Renal pelvis (tissue), 12 donors: ENCODE results near the gene CCDC102A. TPM values are rescaled to one million over a fixed set of nuclear protein-coding genes. Genes with fewer than 3 reads are reported as not detected.

Experiments
- DNase-seq: peaks from one replicate; pipeline ENCODE4 v3.0.0-alpha.2; 2013
- long read RNA-seq, 16 experiments: transcript quantifications; one replicate each; lab custom pipeline, GENCODE V29; 2026
- polyA plus RNA-seq, 3 donors: library from polyadenylated mRNA; unstranded; fragments of 120-200 nt; gene quantifications; one replicate each; pipeline ENCODE4 v1.2.1, GENCODE V29; 2013; ENCODE audit not compliant: insufficient read length in 3 of 3

The CCDC102A gene
- polyA plus RNA-seq, result 10 to 100 TPM; 15.3 to 20.6 (median 19.6) TPM
- long read RNA-seq, donor 1, transcript CCDC102A-201 (9 exons, 2,463 nt), result major isoform, 7 of 7 reads
- long read RNA-seq, donor 1, partial matches to known transcripts, result 0 of 7 reads
- long read RNA-seq, donor 1, other reads (novel, unspliced or antisense), result 0 of 7 reads
- long read RNA-seq, donor 2, transcript CCDC102A-201 (9 exons, 2,463 nt), result major isoform, 8 of 8 reads
- long read RNA-seq, donor 2, partial matches to known transcripts, result 0 of 8 reads
- long read RNA-seq, donor 2, other reads (novel, unspliced or antisense), result 0 of 8 reads
- long read RNA-seq, donor 3, partial matches to known transcripts, result 0 of 3 reads
- long read RNA-seq, donor 3, other reads (novel, unspliced or antisense), result 0 of 3 reads
- long read RNA-seq, donor 4, transcript CCDC102A-201 (9 exons, 2,463 nt), result major isoform, 6 of 6 reads
- long read RNA-seq, donor 4, partial matches to known transcripts, result 0 of 6 reads
- long read RNA-seq, donor 4, other reads (novel, unspliced or antisense), result 0 of 6 reads
- long read RNA-seq, donor 5, transcript CCDC102A-201 (9 exons, 2,463 nt), result major isoform, 8 of 8 reads
- long read RNA-seq, donor 5, partial matches to known transcripts, result 0 of 8 reads
- long read RNA-seq, donor 5, other reads (novel, unspliced or antisense), result 0 of 8 reads
- long read RNA-seq, donor 6, transcript CCDC102A-201 (9 exons, 2,463 nt), result major isoform, 5 of 5 reads
- long read RNA-seq, donor 6, partial matches to known transcripts, result 0 of 5 reads
- long read RNA-seq, donor 6, other reads (novel, unspliced or antisense), result 0 of 5 reads
- long read RNA-seq, donor 7, transcript CCDC102A-201 (9 exons, 2,463 nt), result major isoform, 10 of 10 reads
- long read RNA-seq, donor 7, partial matches to known transcripts, result 0 of 10 reads
- long read RNA-seq, donor 7, other reads (novel, unspliced or antisense), result 0 of 10 reads
- long read RNA-seq, donor 8, partial matches to known transcripts, result 0 of 4 reads
- long read RNA-seq, donor 8, other reads (novel, unspliced or antisense), result 0 of 4 reads
- long read RNA-seq, donor 9, transcript CCDC102A-201 (9 exons, 2,463 nt), result major isoform, 6 of 12 reads
- long read RNA-seq, donor 9, partial matches to known transcripts, result 6 of 12 reads
- long read RNA-seq, donor 9, other reads (novel, unspliced or antisense), result 0 of 12 reads
- long read RNA-seq, donor 10, transcript CCDC102A-201 (9 exons, 2,463 nt), result major isoform, 7 of 7 reads
- long read RNA-seq, donor 10, partial matches to known transcripts, result 0 of 7 reads
- long read RNA-seq, donor 10, other reads (novel, unspliced or antisense), result 0 of 7 reads
- long read RNA-seq, donor 11, partial matches to known transcripts, result 0 of 3 reads
- long read RNA-seq, donor 11, other reads (novel, unspliced or antisense), result 0 of 3 reads
- long read RNA-seq, donor 12, transcript CCDC102A-201 (9 exons, 2,463 nt), result major isoform, 13 of 14 reads
- long read RNA-seq, donor 12, partial matches to known transcripts, result 0 of 14 reads
- long read RNA-seq, donor 12, other reads (novel, unspliced or antisense), result 0 of 14 reads
- long read RNA-seq, donor 13, partial matches to known transcripts, result 6 of 9 reads
- long read RNA-seq, donor 13, other reads (novel, unspliced or antisense), result 0 of 9 reads
- long read RNA-seq, donor 14, result 0 reads
- long read RNA-seq, donor 15, result 0 reads
- long read RNA-seq, donor 16, partial matches to known transcripts, result 0 of 3 reads
- long read RNA-seq, donor 16, other reads (novel, unspliced or antisense), result 0 of 3 reads

- peak; percentile 23 for DNase-seq
These were observed at the start of gene CCDC102A for GRCh38 chr16:57536306-57537193. CCDC102A (minus strand) TSS chr16:57536571; CDS start chr16:57529177, 7,394 bp downstream.

DNA sequence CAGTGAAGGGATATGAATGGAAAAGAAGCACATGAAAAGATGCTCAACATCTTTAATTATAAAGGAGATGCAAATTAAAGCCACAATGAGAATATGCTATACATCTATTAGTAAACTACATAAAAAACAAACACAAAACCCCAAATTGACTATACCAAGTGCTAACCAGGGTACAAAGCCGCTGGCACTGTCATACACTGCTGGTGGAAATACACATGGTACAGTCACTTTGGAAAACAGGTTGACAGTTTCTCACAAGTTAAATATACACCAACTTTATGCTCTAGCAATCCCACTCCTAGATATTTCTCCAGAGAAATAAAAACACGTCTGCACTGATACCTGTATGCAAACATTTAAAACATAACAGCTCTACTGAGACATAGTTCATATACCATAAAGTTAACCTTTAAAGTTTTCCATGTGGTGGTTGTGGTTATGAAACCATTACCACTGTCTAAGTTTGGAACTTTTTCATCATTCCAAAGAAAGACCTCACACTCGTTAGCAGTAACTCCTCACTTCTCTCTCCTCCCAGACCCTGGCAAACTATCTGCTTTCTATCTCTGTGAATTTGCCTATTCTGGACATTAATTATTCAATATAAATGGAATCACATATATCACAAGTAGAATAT, 48.8 kb upstream of the CCDC102A start:
- no peak for DNase-seq

- no peak for DNase-seq
These were observed 42.9 kb upstream of the CCDC102A start for GRCh38 chr16:57579361-57579665.

- DNase-seq, result no peak
These were observed 42.4 kb upstream of the CCDC102A start for GRCh38 chr16:57578521-57579360.

DNA sequence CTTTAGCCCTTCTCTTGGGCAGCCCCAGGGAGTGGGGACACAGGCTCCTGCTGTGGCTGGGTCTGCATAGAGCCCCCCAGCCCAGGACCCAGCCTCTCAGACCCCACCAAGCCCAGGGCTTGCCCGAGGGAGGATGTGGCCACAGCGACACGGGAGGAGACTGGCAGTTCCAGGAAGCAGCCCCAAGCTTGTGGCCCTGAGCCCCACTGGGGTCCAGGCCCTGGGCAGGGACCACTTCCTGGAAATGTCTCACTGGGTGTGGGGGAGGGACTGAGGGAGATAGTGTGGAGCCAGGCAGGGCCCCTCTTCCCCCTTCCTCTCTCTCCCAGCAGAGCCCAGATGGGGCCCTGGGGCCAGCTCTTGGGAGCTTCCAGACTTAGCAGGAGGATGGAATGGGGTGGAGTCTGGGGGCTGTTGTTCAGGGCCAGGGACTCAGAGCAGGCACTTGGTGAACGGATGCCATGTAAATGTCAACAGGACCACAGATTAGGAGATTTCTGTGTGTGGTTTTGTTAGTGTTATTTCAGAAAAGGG, 41.4 kb upstream of the CCDC102A start:
- DNase-seq, result no peak

DNA sequence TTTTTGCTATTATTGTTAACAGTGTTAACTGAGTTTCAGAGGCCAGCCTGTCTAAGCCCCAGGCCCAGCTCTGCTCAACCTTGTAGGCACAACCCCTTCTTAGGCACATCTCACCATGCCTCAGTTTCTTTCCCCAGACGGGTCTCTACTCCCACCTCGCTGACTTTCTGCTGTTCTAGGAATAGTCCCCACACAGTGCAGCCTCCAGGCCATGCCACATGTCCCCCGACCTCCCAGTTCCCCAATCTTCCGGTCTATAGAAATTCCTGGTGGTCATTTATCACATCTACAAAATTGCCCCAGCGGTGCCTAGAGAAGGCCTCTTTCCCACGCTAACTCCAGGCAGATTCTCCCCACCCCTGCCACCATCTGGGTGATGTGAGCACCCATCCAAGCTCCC, 40.8 kb upstream of the CCDC102A start:
- no peak for DNase-seq

DNA sequence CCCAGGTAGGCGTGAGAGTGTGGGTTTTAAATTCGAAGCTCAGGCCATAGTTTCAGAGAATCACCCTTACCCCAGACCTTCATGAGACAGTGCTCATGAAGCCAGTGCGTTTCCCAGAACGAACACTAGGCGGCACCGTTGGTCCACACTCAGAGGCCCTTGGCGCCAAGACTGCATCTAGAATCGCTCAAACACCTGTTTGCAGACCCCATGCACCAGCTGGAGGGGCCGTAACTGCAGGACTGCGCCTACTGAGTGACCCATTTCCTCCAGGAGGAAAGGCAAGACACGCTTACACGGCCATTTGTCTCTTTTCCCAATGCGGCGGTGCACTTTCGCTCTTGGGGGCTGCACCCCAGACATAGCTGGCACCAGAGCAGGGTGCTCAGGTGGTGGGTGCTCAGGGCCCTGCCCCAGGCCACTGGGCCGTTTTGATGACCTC, 40.1 kb upstream of the CCDC102A start:
- peak; percentile 60 for DNase-seq

DNA sequence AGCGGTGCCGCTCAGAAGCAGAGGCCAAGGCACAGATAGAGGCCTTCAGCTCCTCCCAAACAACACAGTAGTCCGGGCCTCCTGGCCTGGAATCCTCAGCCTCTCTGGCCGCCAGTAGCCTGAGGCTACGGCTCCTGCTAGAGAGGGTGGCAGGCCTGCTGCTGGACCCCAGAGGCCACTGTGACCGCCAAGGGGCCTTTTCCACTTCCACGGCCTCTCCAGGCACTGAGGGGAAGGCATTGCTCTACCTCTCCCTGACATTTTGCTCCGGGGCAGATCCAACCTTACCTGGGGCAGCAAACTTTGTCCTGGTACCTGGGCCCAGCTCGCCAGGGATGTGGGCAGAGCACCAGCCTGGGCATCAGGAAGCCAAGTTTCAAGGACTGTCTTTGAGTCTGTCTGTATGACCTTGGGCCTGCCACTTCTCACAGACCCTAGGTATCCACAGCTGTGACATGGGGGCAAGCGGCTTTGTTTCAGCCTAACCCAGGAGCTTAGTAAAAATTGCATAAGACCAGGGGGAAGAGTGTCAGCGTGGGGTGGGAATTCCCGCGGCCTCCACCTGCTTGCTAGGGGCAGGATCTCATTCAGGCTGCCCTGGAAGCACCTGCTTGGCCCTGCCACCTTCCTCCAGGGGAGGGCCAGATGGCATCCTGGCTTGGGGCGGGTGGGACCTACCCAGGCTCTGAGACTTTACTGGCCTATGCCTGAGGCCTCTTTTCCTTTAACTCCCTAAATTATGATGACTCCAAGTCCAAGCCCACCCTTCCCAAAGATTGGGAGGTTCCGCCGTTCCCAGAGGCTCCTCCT, 39.3 kb upstream of the CCDC102A start:
- DNase-seq, result no peak

DNA sequence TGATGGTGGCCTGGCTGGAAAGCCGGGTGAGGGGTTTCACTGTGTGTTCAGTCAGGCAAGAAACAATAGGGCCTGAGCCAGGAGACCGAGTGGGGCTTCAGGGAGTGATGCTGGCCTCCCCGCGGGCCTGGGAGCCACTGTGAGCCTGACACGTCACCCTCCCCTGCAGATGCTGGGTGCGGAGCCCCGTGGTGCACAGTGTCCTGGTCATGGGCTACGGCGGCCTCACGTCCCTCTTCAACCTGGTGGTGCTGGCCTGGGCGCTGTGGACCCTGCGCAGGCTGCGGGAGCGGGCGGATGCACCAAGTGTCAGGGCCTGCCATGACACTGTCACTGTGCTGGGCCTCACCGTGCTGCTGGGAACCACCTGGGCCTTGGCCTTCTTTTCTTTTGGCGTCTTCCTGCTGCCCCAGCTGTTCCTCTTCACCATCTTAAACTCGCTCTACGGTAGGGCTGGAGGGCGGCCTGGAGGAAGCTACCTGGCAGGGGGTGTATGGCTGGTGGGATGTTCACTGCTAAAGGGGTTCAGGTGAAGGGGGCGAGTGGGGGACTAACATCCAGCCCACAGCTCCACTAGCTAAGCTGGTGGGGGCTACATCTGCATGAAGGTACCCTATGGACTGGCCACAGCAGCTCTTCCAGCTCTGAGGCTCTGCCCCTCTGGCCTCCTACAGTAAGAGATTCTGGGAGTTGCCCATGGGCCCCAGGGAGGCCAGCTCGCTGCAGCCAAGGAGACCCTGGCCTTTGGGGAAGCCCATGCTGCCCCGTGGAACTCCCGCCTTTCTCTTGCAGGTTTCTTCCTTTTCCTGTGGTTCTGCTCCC, 38.5 kb upstream of the CCDC102A start:
- DNase-seq, result no peak

GRCh38 chr16:57574086-57574485, 37.7 kb upstream of the CCDC102A start:
- no peak for DNase-seq

DNA sequence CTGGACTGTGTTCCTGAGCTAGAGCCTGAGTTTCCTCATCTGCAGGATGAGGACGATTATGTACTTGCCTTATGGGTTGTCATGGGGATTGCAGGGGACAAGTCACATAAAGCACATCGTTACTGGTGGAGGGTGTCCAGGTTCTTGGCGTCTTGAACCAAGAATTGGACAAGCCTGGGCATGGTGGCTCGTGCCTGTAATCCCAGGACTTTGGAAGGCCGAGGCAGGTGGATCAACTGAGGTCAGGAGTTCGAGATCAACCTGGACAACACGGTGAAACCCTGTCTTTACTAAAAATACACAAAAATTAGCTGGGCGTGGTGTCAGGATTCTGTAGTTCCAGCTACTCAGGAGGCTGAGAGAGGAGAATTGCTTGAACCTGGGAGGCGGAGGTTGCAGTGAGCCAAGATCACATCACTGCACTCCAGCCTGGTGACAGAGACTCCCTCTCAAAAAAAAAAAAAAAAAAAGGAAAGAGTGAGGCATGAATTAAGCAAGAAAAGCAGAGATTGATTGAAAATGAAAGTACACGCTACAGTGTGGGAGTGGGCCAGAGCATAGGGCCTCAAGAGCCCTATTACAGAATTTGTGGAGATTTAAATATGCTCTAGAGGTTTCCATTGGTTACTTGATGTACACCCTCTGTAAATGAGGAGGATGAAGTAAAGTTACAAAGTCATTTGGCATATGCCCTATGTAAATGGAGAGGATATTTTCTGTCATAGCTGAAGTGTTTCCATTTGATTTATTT, 36.8 kb upstream of the CCDC102A start:
- DNase-seq, result no peak

- DNase-seq, result no peak
These were observed 34.7 kb upstream of the CCDC102A start for GRCh38 chr16:57571098-57571497.

DNA sequence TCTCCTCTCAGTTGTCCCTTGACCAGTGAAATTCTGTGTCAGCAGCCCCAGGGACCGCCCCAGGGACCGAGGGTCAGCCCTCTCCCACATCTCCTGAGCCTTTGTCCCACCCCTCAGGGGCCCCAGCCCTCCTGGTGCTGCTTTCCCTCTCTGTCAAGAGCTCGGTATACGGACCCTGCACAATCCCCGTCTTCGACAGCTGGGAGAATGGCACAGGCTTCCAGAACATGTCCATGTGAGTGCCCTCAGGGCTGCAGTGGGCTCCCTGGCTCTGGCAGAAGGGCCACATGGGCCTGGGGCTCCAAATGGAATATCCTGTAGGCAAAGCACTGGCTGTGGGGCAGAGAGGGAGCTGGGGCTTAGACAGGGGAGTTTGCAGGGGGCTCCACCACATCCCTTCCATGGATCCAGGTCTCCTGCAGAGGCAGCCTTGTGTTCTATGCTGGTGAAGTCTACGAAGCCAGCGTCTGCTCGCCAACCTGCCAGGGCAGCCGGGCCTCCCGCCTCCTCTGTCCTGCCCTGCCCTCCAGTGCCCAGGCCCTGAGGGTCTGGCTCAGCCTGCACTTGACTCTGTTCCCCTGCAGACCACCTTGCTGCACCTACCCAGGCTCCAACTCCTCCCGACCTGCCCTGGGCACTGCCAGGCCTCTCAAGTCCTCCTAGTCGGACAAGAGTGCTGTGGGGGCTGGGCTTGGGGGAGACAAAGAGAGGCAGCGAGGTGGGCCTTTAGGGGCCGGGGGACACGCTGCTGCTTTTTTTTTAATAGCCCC, 34.1 kb upstream of the CCDC102A start:
- DNase-seq, result no peak

DNA sequence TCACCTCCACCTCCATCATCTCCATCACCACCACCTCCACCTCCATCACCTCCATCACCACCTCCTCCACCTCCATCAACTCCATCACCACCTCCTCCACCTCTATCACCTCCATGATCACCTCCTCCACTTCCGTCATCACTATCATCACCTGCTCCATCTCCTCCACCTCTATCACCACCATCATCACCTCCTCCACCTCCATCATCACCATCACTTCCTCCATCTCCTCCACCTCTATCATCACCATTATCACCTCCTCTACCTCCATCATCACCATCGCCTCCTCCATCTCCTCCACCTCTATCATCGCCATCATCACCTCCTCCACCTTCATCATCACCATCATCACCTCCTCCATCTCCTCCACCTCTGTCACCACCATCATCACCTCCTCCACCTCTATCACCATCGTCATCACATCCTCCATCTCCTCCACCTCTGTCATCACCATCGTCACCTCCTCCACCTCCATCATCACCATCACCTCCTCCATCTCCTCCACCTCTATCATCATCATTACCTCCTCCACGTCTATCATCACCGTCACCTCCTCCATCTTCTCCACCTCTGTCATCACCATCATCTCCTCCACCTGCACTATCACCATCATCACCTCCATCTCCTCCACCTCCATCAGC, 33.1 kb upstream of the CCDC102A start:
- DNase-seq, result no peak
